Stimulated activated CD8-positive, alpha-beta memory T cell treated with anti-CD3 and anti-CD28 coated beads, Interleukin-12 subunit alpha, Interleukin-12 subunit beta, amount 100 ng/mL, for 24 hours (primary cell): ENCODE results near the gene SSR4.

Source experiments
- DNase-seq: peaks from one replicate; pipeline ENCODE4 v3.0.0-alpha.2; 2020; ENCODE audit errors: extremely low read depth

The SSR4 gene

GRCh38 chrX:153829799-153830639 is 35.6 kb downstream of the SSR4 start, which contains the start of gene PDZD4:
TSS of gene PDZD4 (minus strand) at chrX:153830544. CDS start at chrX:153830298, 246 bp downstream.
- DNase-seq, result no peak

- DNase-seq, result no peak
Measured at GRCh38 chrX:153830640-153831428, 36.4 kb downstream of the SSR4 start.

GRCh38 chrX:153831429-153832150 is 37.1 kb downstream of the SSR4 start:
- no peak for DNase-seq

GRCh38 chrX:153832728-153833127 is 38.3 kb downstream of the SSR4 start:
- no peak for DNase-seq

GRCh38 chrX:153836921-153837320 is 42.5 kb downstream of the SSR4 start:
- DNase-seq, result no peak

GRCh38 chrX:153844509-153845082 is 50.1 kb downstream of the SSR4 start:
- no peak for DNase-seq

GRCh38 chrX:153845195-153845594 is 50.7 kb downstream of the SSR4 start:
- DNase-seq, result no peak

- no peak for DNase-seq
Measured at GRCh38 chrX:153845842-153846241, 51.4 kb downstream of the SSR4 start.
